KOPT-K1 (cell line): ENCODE measurements around the gene CNST.
"Not testable (repeated sequence)": the region's sequence is repeated elsewhere in the genome, so short reads cannot be mapped to it uniquely, and the experiment has no call there.

Source experiments
- H3K27ac ChIP-seq: fragments of 200-600 bp; sonication (generic); 2 replicates; pipeline ENCODE4 v1.5.1; 2016; ENCODE audit warnings: antibody characterized with exemption, mild to moderate bottlenecking, low read depth, low read length; ENCODE audit not compliant: poor library complexity, severe bottlenecking
- H3K36me3 ChIP-seq: fragments of 200-600 bp; sonication (generic); 2 replicates; pipeline ENCODE4 v1.5.1; 2017; ENCODE audit warnings: antibody characterized with exemption, mild to moderate bottlenecking, low read length, moderate library complexity; ENCODE audit not compliant: insufficient read depth
- H3K9me3 ChIP-seq: fragments of 200-600 bp; sonication (generic); 2 replicates; pipeline ENCODE4 v1.5.1; 2017; ENCODE audit warnings: antibody characterized with exemption, low read length, mild to moderate bottlenecking; ENCODE audit not compliant: insufficient read depth, poor library complexity, severe bottlenecking

The CNST gene

GRCh38 chr1:246609632-246610031, 43.4 kb downstream of the CNST start:
- Histone ChIP-seq H3K36me3 (no peaks in the 10 kb centered on the region), H3K27ac (no peak overlapping the region), H3K9me3 (peaks cover 5% of the 10 kb centered on the region)

GRCh38 chr1:246613096-246613758, 47.0 kb downstream of the CNST start:
- H3K36me3 ChIP-seq, result no peaks in the 10 kb centered on the region
- H3K27ac ChIP-seq, result no peak overlapping the region
- H3K9me3 ChIP-seq, result no peaks in the 10 kb centered on the region

GRCh38 chr1:246617156-246617555, 50.9 kb downstream of the CNST start:
- H3K27ac ChIP-seq, result no peak overlapping the region
- peaks cover 18% of the 10 kb centered on the region; the same call in 1 of the 2 replicates for H3K36me3 ChIP-seq
- H3K9me3 ChIP-seq, result no peaks in the 10 kb centered on the region

GRCh38 chr1:246617768-246618167, 51.5 kb downstream of the CNST start:
- Histone ChIP-seq H3K36me3 (peaks cover 23% of the 10 kb centered on the region; the same call in 1 of the 2 replicates), H3K27ac (no peak overlapping the region), H3K9me3 (no peaks in the 10 kb centered on the region)

GRCh38 chr1:246618240-246618808, 52.1 kb downstream of the CNST start:
- Histone ChIP-seq H3K9me3 (no peaks in the 10 kb centered on the region), H3K36me3 (peaks cover 23% of the 10 kb centered on the region; the same call in 1 of the 2 replicates), H3K27ac (no peak overlapping the region)

GRCh38 chr1:246622035-246622652, 55.9 kb downstream of the CNST start:
- Histone ChIP-seq H3K9me3 (no peaks in the 10 kb centered on the region), H3K36me3 (peaks cover 47% of the 10 kb centered on the region), H3K27ac (no peak overlapping the region)

GRCh38 chr1:246624091-246624490, 57.8 kb downstream of the CNST start:
- no peaks in the 10 kb centered on the region for H3K9me3 ChIP-seq
- no peak overlapping the region for H3K27ac ChIP-seq
- H3K36me3 ChIP-seq, result peaks cover 59% of the 10 kb centered on the region

- Histone ChIP-seq H3K27ac (no peak overlapping the region), H3K9me3 (no peaks in the 10 kb centered on the region), H3K36me3 (peaks cover 60% of the 10 kb centered on the region)
Measured at GRCh38 chr1:246629030-246629429, 62.8 kb downstream of the CNST start.

- Histone ChIP-seq H3K27ac (no peak overlapping the region), H3K9me3 (no peaks in the 10 kb centered on the region), H3K36me3 (peaks cover 61% of the 10 kb centered on the region)
Measured at GRCh38 chr1:246629976-246630375, 63.7 kb downstream of the CNST start.

- Histone ChIP-seq H3K36me3 (peaks cover 56% of the 10 kb centered on the region), H3K9me3 (no peaks in the 10 kb centered on the region), H3K27ac (no peak overlapping the region)
Measured at GRCh38 chr1:246631426-246631825, 65.2 kb downstream of the CNST start.

GRCh38 chr1:246632281-246633168, 66.3 kb downstream of the CNST start:
- H3K9me3 ChIP-seq, result no peaks in the 10 kb centered on the region
- peaks cover 57% of the 10 kb centered on the region for H3K36me3 ChIP-seq
- H3K27ac ChIP-seq, result no peak overlapping the region

- H3K9me3 ChIP-seq, H3K27ac ChIP-seq: not testable (repeated sequence)
- H3K36me3 ChIP-seq, result peaks cover 56% of the 10 kb centered on the region
Measured at GRCh38 chr1:246634659-246635058, 68.4 kb downstream of the CNST start.

- Histone ChIP-seq H3K27ac (no peak overlapping the region), H3K36me3 (peaks cover 57% of the 10 kb centered on the region), H3K9me3 (no peaks in the 10 kb centered on the region)
Measured at GRCh38 chr1:246638941-246639655, 72.8 kb downstream of the CNST start.

- H3K9me3 ChIP-seq, result no peaks in the 10 kb centered on the region
- peaks cover 57% of the 10 kb centered on the region for H3K36me3 ChIP-seq
- H3K27ac ChIP-seq, result no peak overlapping the region
Measured at GRCh38 chr1:246639732-246640131, 73.5 kb downstream of the CNST start.
